K562 (cell line): ENCODE data around the gene ZNF837. TPM values are rescaled to one million over a fixed set of nuclear protein-coding genes. Genes with fewer than 3 reads are reported as not detected.

Experiments
- ATAC-seq: fragments of 200-7000 bp; cut with Tn5 transposase; 3 replicates; pipeline ENCODE4 v1.9.1; 2020; ENCODE audit warnings: moderate library complexity
- BruUV-seq: library from RNA; stranded (reverse); fragments of 400-500 nt; replicated peaks from 2 replicates; lab custom pipeline; 2021; lab: Mats Ljungman, UMichigan
- CTCF ChIA-PET: fragments of 300-600 bp; formaldehyde crosslinking; extraction: SDS; loops from one replicate; lab custom pipeline; 2021; ENCODE audit warnings: low intra/inter-chr PET ratio; lab: Yijun Ruan, JAX
- POLR2A ChIA-PET: fragments of 300-600, 350-650 bp; sonication (Branson Sonifier 250); formaldehyde crosslinking; extraction: SDS; loops from one replicate; lab custom pipeline; 2021; ENCODE audit warnings: antibody characterized with exemption, inconsistent platforms; lab: Yijun Ruan, JAX
- DNase-seq, 4 experiments: peaks; one replicate each; pipeline versions ENCODE4 v3.0.0 to v3.0.0-alpha.2; 2011 to 2018; ENCODE audit warnings: low spot score in 3 of 4, mixed read lengths in 3 of 4; ENCODE audit errors: extremely low read depth in 1 of 4
- FAIRE-seq: peaks from 2 replicates; lab custom pipeline; 2011; peaks lifted over from hg19 to GRCh38; lab: Jason Lieb, UNC
- H2AFZ ChIP-seq: 2 replicates; pipeline ENCODE4 v1.6.0; 2011; ENCODE audit warnings: low read depth, low read length, control low read depth, inconsistent platforms
- H3K27ac ChIP-seq: fragments of 200-600 bp; 3 replicates; pipeline ENCODE4 v1.8.0; 2011; ENCODE audit warnings: low read depth, mild to moderate bottlenecking, control low read depth, inconsistent platforms, low read length, moderate library complexity, mixed read lengths; ENCODE audit errors: extremely low read depth
- H3K27me3 ChIP-seq, 2 experiments: fragments of 300-600 bp in 1 of 2; 2 replicates in 1 of 2; 3 replicates in 1 of 2; pipeline versions ENCODE4 v1.6.0 to v1.8.0; 2011; ENCODE audit warnings: inconsistent platforms in 2 of 2, low read length in 2 of 2, mild to moderate bottlenecking in 1 of 2, mixed read lengths in 1 of 2, moderate library complexity in 1 of 2; ENCODE audit not compliant: control insufficient read depth in 2 of 2, insufficient read depth in 2 of 2
- H3K36me3 ChIP-seq: fragments of 300-600 bp; 3 replicates; pipeline ENCODE4 v1.8.0; 2011; ENCODE audit warnings: mild to moderate bottlenecking, low read length, inconsistent platforms; ENCODE audit not compliant: control insufficient read depth, insufficient read depth
- H3K4me1 ChIP-seq, 2 experiments: fragments of 200-600 bp in 1 of 2; replicated peaks in 1 of 2; 2 replicates in 1 of 2; 3 replicates in 1 of 2; pipeline versions ENCODE4 v1.5.1 to v1.8.0; 2011; ENCODE audit warnings: inconsistent platforms in 2 of 2, low read length in 2 of 2, mild to moderate bottlenecking in 1 of 2, mixed read lengths in 1 of 2, moderate library complexity in 1 of 2; ENCODE audit not compliant: control insufficient read depth in 2 of 2, insufficient read depth in 2 of 2
- H3K4me2 ChIP-seq: 2 replicates; pipeline ENCODE4 v1.6.1; 2011; ENCODE audit warnings: low read length, control low read depth, inconsistent platforms, mixed read lengths; ENCODE audit not compliant: insufficient read depth
- H3K4me3 ChIP-seq: fragments of 200-600 bp; sonication (generic), shearing (Covaris generic); 2 replicates; pipeline ENCODE4 v1.5.1; 2016; ENCODE audit warnings: control low read depth, inconsistent platforms
- H3K79me2 ChIP-seq: fragments of 200-600 bp; 3 replicates; pipeline ENCODE4 v1.8.0; 2011; ENCODE audit warnings: low read length, inconsistent platforms; ENCODE audit not compliant: control insufficient read depth, insufficient read depth
- H3K9ac ChIP-seq, 2 experiments: 2 replicates each; pipeline versions ENCODE4 v1.6.0 to v1.6.1; 2011; ENCODE audit warnings: low read depth in 2 of 2, low read length in 2 of 2, control low read depth in 1 of 2, inconsistent platforms in 1 of 2, mild to moderate bottlenecking in 1 of 2, mixed read lengths in 1 of 2; ENCODE audit not compliant: insufficient read depth in 1 of 2
- H3K9me1 ChIP-seq: one replicate; pipeline ENCODE4 v1.6.0; 2011; ENCODE audit warnings: inconsistent platforms, mild to moderate bottlenecking, low read length, moderate library complexity; ENCODE audit not compliant: control insufficient read depth, insufficient read depth
- H3K9me3 ChIP-seq: replicated peaks from 2 replicates; pipeline ENCODE4 v1.5.1; 2011; ENCODE audit warnings: low read depth, low read length, inconsistent platforms; ENCODE audit not compliant: control insufficient read depth, insufficient read depth
- H4K20me1 ChIP-seq: replicated peaks from 2 replicates; pipeline ENCODE4 v1.6.1; 2011; ENCODE audit warnings: low read length, inconsistent platforms, mixed read lengths; ENCODE audit not compliant: control insufficient read depth, insufficient read depth
- CHCHD3 ChIP-seq: fragments of 250-450 bp; sonication (Bioruptor Pico); IDR thresholded peaks from 2 replicates; pipeline ENCODE4 v2.1.2; 2022; ENCODE audit warnings: mild to moderate bottlenecking
- CTBP1 ChIP-seq: fragments of 450-650 bp; IDR thresholded peaks from 2 replicates; pipeline ENCODE4 v1.6.1; 2016; ENCODE audit warnings: borderline replicate concordance
- EGR1 ChIP-seq: fragments of 450-650 bp; conservative IDR thresholded peaks from 2 replicates; pipeline ENCODE4 v1.6.1; 2017; ENCODE audit warnings: mild to moderate bottlenecking
- FIP1L1 ChIP-seq: fragments of 200-400 bp; formaldehyde crosslinking; IDR thresholded peaks from 2 replicates; pipeline ENCODE4 v1.6.1; 2018; ENCODE audit warnings: mild to moderate bottlenecking, low read depth, low read length; ENCODE audit not compliant: poor library complexity, severe bottlenecking
- MAFF ChIP-seq: IDR thresholded peaks from 2 replicates; pipeline ENCODE4 v1.6.1; 2012; ENCODE audit warnings: low read length, improper control_type of control experiment
- POLR2AphosphoS2 ChIP-seq: IDR thresholded peaks from 2 replicates; pipeline ENCODE4 v1.6.1; 2012; ENCODE audit warnings: low read length, improper control_type of control experiment
- PTRF ChIP-seq: fragments of 450-650 bp; IDR thresholded peaks from 2 replicates; pipeline ENCODE4 v1.6.1; 2016; ENCODE audit warnings: mild to moderate bottlenecking, missing genetic modification characterization, missing compliant biosample characterization
- RB1 ChIP-seq: fragments of 450-650 bp; IDR thresholded peaks from 2 replicates; pipeline ENCODE4 v1.6.1; 2017; ENCODE audit warnings: low read depth, mild to moderate bottlenecking
- SREBF1 ChIP-seq: fragments of 150-350 bp; IDR thresholded peaks from 2 replicates; pipeline ENCODE4 v1.6.1; 2014; ENCODE audit warnings: antibody characterized with exemption, low read depth, low read length, borderline replicate concordance
- ZBTB8A ChIP-seq: fragments of 450-650 bp; IDR thresholded peaks from 2 replicates; pipeline ENCODE4 v1.6.1; 2018; ENCODE audit warnings: mild to moderate bottlenecking, moderate library complexity; ENCODE audit not compliant: partially characterized antibody
- ZBTB9 ChIP-seq: fragments of 450-650 bp; formaldehyde crosslinking; IDR thresholded peaks from 2 replicates; pipeline ENCODE4 v1.4.0; 2020; ENCODE audit warnings: mild to moderate bottlenecking, moderate library complexity
- ZNF175 ChIP-seq: fragments of 200-800 bp; sonication (Bioruptor generic); IDR thresholded peaks from 2 replicates; pipeline ENCODE4 v1.6.1; 2016; ENCODE audit warnings: low read depth, mild to moderate bottlenecking, missing genetic modification characterization, missing compliant biosample characterization
- ZNF212 ChIP-seq: fragments of 450-650 bp; formaldehyde crosslinking; IDR thresholded peaks from 2 replicates; pipeline ENCODE4 v1.4.0; 2020; ENCODE audit warnings: mild to moderate bottlenecking
- ZNF408 ChIP-seq: fragments of 250-450 bp; sonication (Bioruptor Pico); IDR thresholded peaks from 2 replicates; pipeline ENCODE4 v1.4.0; 2020; ENCODE audit warnings: low read depth, mild to moderate bottlenecking, moderate library complexity
- ZNF780A ChIP-seq: fragments of 250-450 bp; sonication (Bioruptor Pico); IDR thresholded peaks from 2 replicates; pipeline ENCODE4 v1.5.0; 2021; ENCODE audit warnings: mild to moderate bottlenecking
- WGBS: fragments of 100-300 bp; shearing (Covaris generic); methylation state at CpG from one replicate; pipeline ENCODE4 v1.1.6; 2016; ENCODE audit warnings: low coverage, mixed read lengths; ENCODE audit not compliant: insufficient coverage; ENCODE audit errors: missing lambda C conversion rate; 5-methylcytosine and 5-hydroxymethylcytosine counted together
- in situ Hi-C: fragments of 300-500 bp; cut with MboI; formaldehyde crosslinking; loops from 4 replicates; pipeline ENCODE4 v1.15.0; 2018; ENCODE audit warnings: inconsistent platforms, mixed read lengths
- intact Hi-C: fragments of 100-400 bp; cut with micrococcal nuclease; formaldehyde crosslinking; loops from 2 replicates; pipeline ENCODE4 v1.14.2; 2022
- polyA plus RNA-seq, 8 experiments: library from polyadenylated mRNA; depleted of rRNA in 4 of 8; stranded (reverse) in 5 of 8; unstranded in 3 of 8; fragments of >200 nt; fragmentation: Nextera tagmentation in 2 of 8; fragmentation: Illumina TruSeq in 1 of 8; extraction: Ambion mirVana in 2 of 8; extraction: Trizol in 1 of 8; gene quantifications; 2 replicates each; pipeline versions ENCODE4 v1.2.1 to v1.2.3, GENCODE V29; 2011 to 2014; ENCODE audit warnings: inconsistent platforms in 1 of 8, missing spikeins in 1 of 8
- total RNA-seq, 7 experiments: library from RNA; depleted of rRNA in 6 of 7; stranded (reverse); fragments of >200 nt in 6 of 7; fragmentation: Illumina TruSeq in 2 of 7; extraction: Trizol in 2 of 7; gene quantifications; 2 replicates each; pipeline versions ENCODE4 v1.2.1 to v1.2.3, GENCODE V29; 2011 to 2021; ENCODE audit warnings: low replicate concordance in 1 of 7
- TF ChIP-seq, protein P1 (sequence below): fragments of 200-800 bp; sonication (Bioruptor generic); IDR thresholded peaks from 2 replicates; pipeline ENCODE4 v1.6.1; 2017; ENCODE audit warnings: missing genetic modification characterization, missing compliant biosample characterization

Gene ZNF837
- total and polyA plus RNA-seq, 9 of the 15 experiments (the other 6 are each of a cell fraction or from before 2014, with no cell fraction given): 0.11 to 2.1 (median 0.57) TPM; not detected in 4

DNA sequence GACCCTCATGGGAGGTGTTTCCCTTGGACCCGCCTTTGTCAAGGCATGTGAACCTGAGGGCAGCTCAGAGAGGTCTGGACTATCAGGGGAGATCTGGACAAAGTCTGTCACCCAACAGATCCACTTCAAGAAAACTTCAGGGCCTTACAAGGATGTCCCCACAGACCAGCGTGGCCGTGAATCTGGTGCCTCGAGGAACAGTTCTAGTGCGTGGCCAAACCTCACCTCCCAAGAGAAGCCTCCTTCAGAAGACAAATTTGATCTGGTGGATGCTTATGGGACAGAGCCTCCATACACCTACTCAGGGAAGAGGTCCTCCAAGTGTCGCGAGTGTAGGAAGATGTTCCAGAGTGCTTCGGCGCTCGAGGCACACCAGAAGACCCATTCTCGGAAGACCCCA is 42.5 kb downstream of the ZNF837 start:
- Histone ChIP-seq H3K27me3 (no peaks in the 10 kb centered on the region), H3K4me1 (peaks cover under 1 to 7% of the 10 kb centered on the region in 2 experiments; a peak in 2 of 5 replicates), H3K9ac (no peak overlapping the region), H3K36me3 (peaks cover 59% of the 10 kb centered on the region), H3K9me1 (no peaks in the 10 kb centered on the region), H3K4me3 (no peak overlapping the region), H3K27ac (no peak overlapping the region), H3K4me2 (no peak overlapping the region), H2AFZ (no peak overlapping the region), H3K9me3 (peaks cover 2% of the 10 kb centered on the region; the same call in 1 of the 2 replicates), H3K79me2 (no peaks in the 10 kb centered on the region), H4K20me1 (no peaks in the 10 kb centered on the region)
- no TSS peak for BruUV-seq
- FAIRE-seq (no peak), DNase-seq (no peak), ATAC-seq (no peak)
- TF ChIP-seq ZNF175 (CRISPR knock-in tag) (no peak), ZNF780A (CRISPR knock-in tag) (no peak), FIP1L1 (no peak), ZNF212 (no peak), MAFF (no peak), CTBP1 (no peak), CHCHD3 (no peak), ZBTB8A (no peak), EGR1 (no peak), SREBF1 (no peak), ZBTB9 (CRISPR knock-in tag) (no peak), RB1 (no peak), ZNF408 (CRISPR knock-in tag) (no peak), PTRF (tag) (no peak), POLR2AphosphoS2 (no peak)
- TF ChIP-seq, protein P1, sequence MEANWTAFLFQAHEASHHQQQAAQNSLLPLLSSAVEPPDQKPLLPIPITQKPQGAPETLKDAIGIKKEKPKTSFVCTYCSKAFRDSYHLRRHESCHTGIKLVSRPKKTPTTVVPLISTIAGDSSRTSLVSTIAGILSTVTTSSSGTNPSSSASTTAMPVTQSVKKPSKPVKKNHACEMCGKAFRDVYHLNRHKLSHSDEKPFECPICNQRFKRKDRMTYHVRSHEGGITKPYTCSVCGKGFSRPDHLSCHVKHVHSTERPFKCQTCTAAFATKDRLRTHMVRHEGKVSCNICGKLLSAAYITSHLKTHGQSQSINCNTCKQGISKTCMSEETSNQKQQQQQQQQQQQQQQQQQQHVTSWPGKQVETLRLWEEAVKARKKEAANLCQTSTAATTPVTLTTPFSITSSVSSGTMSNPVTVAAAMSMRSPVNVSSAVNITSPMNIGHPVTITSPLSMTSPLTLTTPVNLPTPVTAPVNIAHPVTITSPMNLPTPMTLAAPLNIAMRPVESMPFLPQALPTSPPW (CRISPR knock-in tag): no peak
- POLR2A ChIA-PET: no interaction called here
- intact Hi-C loops (no loop called here), in situ Hi-C loops (no loop called here)
- CTCF ChIA-PET: no interaction called here
- 96% methylated on average over 11 of the region's 11 CpGs for WGBS
